HepG2 (cell line): ENCODE data around the gene PRCD. TPM values are rescaled to one million over a fixed set of nuclear protein-coding genes. Genes with fewer than 3 reads are reported as not detected.

Experiments used
- ARID5B ChIP-seq: IDR thresholded peaks from 2 replicates; pipeline ENCODE4 v1.4.0; 2020; ENCODE audit warnings: mild to moderate bottlenecking, missing genetic modification reagents
- DRAP1 ChIP-seq: IDR thresholded peaks from 2 replicates; pipeline ENCODE4 v1.6.1; 2016; ENCODE audit warnings: missing genetic modification reagents, missing compliant biosample characterization
- FOXK1 ChIP-seq: sonication (generic); formaldehyde crosslinking; IDR thresholded peaks from 2 replicates; pipeline ENCODE4 v1.4.0; 2020; ENCODE audit warnings: low read depth, missing genetic modification reagents, borderline replicate concordance
- HMG20A ChIP-seq: IDR thresholded peaks from 2 replicates; pipeline ENCODE4 v1.6.1; 2016; ENCODE audit warnings: borderline replicate concordance
- KLF12 ChIP-seq: sonication (generic); formaldehyde crosslinking; IDR thresholded peaks from 2 replicates; pipeline ENCODE4 v1.4.0; 2020; ENCODE audit warnings: missing genetic modification reagents, borderline replicate concordance
- PBX3 ChIP-seq: sonication (generic); formaldehyde crosslinking; IDR thresholded peaks from 2 replicates; pipeline ENCODE4 v1.8.1; 2023; ENCODE audit warnings: missing genetic modification reagents, inconsistent platforms, borderline replicate concordance
- RBM39 ChIP-seq: fragments of 200-400 bp; formaldehyde crosslinking; IDR thresholded peaks from one replicate; pipeline ENCODE4 v1.6.1; 2018; ENCODE audit warnings: antibody characterized with exemption, mild to moderate bottlenecking, low read depth, low read length; ENCODE audit not compliant: poor library complexity, severe bottlenecking
- SP140L ChIP-seq: sonication (generic); formaldehyde crosslinking; IDR thresholded peaks from 2 replicates; pipeline ENCODE4 v1.4.0; 2020; ENCODE audit warnings: missing genetic modification reagents, borderline replicate concordance
- TEAD3 ChIP-seq: optimal IDR thresholded peaks from 2 replicates; pipeline ENCODE3; 2016; ENCODE audit warnings: borderline replicate concordance
- XBP1 ChIP-seq: sonication (generic); formaldehyde crosslinking; IDR thresholded peaks from 2 replicates; pipeline ENCODE4 v1.5.0; 2020; ENCODE audit warnings: missing genetic modification reagents
- ZBTB26 ChIP-seq: IDR thresholded peaks from 2 replicates; pipeline ENCODE4 v1.6.1; 2016; ENCODE audit warnings: missing compliant biosample characterization, missing genetic modification reagents, borderline replicate concordance
- ZIK1 ChIP-seq: sonication (generic); formaldehyde crosslinking; IDR thresholded peaks from 2 replicates; pipeline ENCODE4 v1.5.0; 2020; ENCODE audit warnings: mild to moderate bottlenecking, low read depth, missing genetic modification reagents, borderline replicate concordance
- ZMAT3 ChIP-seq: sonication (generic); formaldehyde crosslinking; conservative IDR thresholded peaks from 2 replicates; pipeline ENCODE4 v1.7.0; 2021; ENCODE audit warnings: missing genetic modification reagents
- ZNF10 ChIP-seq: sonication (generic); formaldehyde crosslinking; IDR thresholded peaks from 2 replicates; pipeline ENCODE4 v1.4.0; 2020; ENCODE audit warnings: mild to moderate bottlenecking, low read depth, missing genetic modification reagents, borderline replicate concordance
- ZNF318 ChIP-seq: sonication (generic); formaldehyde crosslinking; IDR thresholded peaks from 2 replicates; pipeline ENCODE4 v1.4.0; 2020; ENCODE audit warnings: mild to moderate bottlenecking, missing genetic modification reagents
- polyA plus RNA-seq, 8 experiments: library from polyadenylated mRNA; depleted of rRNA in 3 of 8; stranded (reverse) in 7 of 8; unstranded in 1 of 8; fragments of >200 nt; fragmentation: Illumina TruSeq in 4 of 8; extraction: Trizol in 4 of 8; gene quantifications; 2 replicates each; pipeline versions ENCODE4 v1.2.1 to v1.2.3, GENCODE V29; 2011 to 2016; ENCODE audit warnings: low read depth in 4 of 8, missing spikeins in 1 of 8, mixed read lengths in 1 of 8; ENCODE audit not compliant: insufficient read depth in 1 of 8
- total RNA-seq, 5 experiments: library from RNA; depleted of rRNA; stranded (reverse); fragments of >200 nt; fragmentation: Illumina TruSeq; extraction: Trizol; gene quantifications; 2 replicates each; pipeline ENCODE4 v1.2.3, GENCODE V29; 2016; ENCODE audit warnings: low read depth in 1 of 5

PRCD gene
- total and polyA plus RNA-seq, 2 of the 13 experiments (the other 11 are each of a cell fraction or from before 2014, with no cell fraction given): 0.51 TPM; not detected in 1

GRCh38 chr17:76517638-76518038, 22.2 kb upstream of the PRCD start (continued):
- TF ChIP-seq ZNF318 (CRISPR knock-in tag): no peak
- no peak for TF ChIP-seq DRAP1 (CRISPR knock-in tag)
- TF ChIP-seq ZBTB26: peak; percentile 70; the same call in 1 of the 2 replicates
- no peak for TF ChIP-seq SP140L
- TF ChIP-seq ZNF10 (CRISPR knock-in tag): no peak
- TF ChIP-seq ZMAT3 (CRISPR knock-in tag): no peak
- no peak for TF ChIP-seq KLF12 (CRISPR knock-in tag)
- peak; percentile 53 for TF ChIP-seq TEAD3 (CRISPR knock-in tag)
- TF ChIP-seq FOXK1 (CRISPR knock-in tag): no peak
- TF ChIP-seq XBP1 (CRISPR knock-in tag): no peak
- TF ChIP-seq HMG20A (CRISPR knock-in tag): no peak
- no peak for TF ChIP-seq PBX3 (CRISPR knock-in tag)
- TF ChIP-seq ARID5B (CRISPR knock-in tag): peak; percentile 27; the same call in 1 of the 2 replicates
- no peak for TF ChIP-seq ZIK1
- no peak for TF ChIP-seq RBM39
